Upper lobe of left lung (tissue), 4 donors: Measurements from ENCODE around the gene PARP16.

Experiments used
- POLR2A ChIP-seq, 4 donors: fragments of 450-650 bp; IDR thresholded peaks; one replicate each; pipeline ENCODE4 v1.5.1; 2016 to 2017; ENCODE audit warnings: antibody characterized with exemption in 4 of 4, mild to moderate bottlenecking in 2 of 4
- TF ChIP-seq, protein P1 (sequence below), 6 experiments: fragments of 450-650 bp in 4 of 6; fragments of 200-600 bp in 2 of 6; sonication (generic) in 2 of 6; IDR thresholded peaks; one replicate each; pipeline ENCODE4 v1.5.1; 2016 to 2019; ENCODE audit warnings: antibody characterized with exemption in 6 of 6

DNA sequence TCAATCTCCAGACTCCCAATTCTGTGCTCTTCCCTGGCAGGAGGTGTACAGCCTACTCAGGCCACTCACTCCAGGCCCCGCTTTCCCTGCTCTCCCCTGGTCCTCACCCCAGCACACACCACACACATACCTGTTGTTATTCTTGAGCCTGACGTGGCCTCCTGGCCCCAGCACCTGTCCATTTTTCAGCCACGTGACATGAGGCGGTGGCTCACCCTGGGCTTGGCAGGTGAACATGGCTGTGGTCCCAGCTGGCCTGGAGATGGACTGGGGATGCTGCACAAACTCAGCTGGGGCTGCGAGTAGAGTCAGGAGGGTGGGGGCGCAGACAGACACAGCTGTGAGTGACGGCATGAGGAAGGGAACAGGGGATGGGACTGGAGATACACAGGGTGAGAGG is 45.1 kb upstream of the PARP16 start:
- no peak for TF ChIP-seq POLR2A (IDR thresholded peaks at IDR 0.05)
- TF ChIP-seq, protein P1, sequence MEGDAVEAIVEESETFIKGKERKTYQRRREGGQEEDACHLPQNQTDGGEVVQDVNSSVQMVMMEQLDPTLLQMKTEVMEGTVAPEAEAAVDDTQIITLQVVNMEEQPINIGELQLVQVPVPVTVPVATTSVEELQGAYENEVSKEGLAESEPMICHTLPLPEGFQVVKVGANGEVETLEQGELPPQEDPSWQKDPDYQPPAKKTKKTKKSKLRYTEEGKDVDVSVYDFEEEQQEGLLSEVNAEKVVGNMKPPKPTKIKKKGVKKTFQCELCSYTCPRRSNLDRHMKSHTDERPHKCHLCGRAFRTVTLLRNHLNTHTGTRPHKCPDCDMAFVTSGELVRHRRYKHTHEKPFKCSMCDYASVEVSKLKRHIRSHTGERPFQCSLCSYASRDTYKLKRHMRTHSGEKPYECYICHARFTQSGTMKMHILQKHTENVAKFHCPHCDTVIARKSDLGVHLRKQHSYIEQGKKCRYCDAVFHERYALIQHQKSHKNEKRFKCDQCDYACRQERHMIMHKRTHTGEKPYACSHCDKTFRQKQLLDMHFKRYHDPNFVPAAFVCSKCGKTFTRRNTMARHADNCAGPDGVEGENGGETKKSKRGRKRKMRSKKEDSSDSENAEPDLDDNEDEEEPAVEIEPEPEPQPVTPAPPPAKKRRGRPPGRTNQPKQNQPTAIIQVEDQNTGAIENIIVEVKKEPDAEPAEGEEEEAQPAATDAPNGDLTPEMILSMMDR (IDR thresholded peaks at IDR 0.05), result no peak
